Measurements from ENCODE around the gene MEI4. TPM values are rescaled to one million over a fixed set of nuclear protein-coding genes. Genes with fewer than 3 reads are reported as not detected.
A peak's percentile ranks its signal among the peaks of the same experiment; 100 is the strongest.

MEI4 gene
- total RNA-seq, 1 donor from 2014 or later: not detected

DNA sequence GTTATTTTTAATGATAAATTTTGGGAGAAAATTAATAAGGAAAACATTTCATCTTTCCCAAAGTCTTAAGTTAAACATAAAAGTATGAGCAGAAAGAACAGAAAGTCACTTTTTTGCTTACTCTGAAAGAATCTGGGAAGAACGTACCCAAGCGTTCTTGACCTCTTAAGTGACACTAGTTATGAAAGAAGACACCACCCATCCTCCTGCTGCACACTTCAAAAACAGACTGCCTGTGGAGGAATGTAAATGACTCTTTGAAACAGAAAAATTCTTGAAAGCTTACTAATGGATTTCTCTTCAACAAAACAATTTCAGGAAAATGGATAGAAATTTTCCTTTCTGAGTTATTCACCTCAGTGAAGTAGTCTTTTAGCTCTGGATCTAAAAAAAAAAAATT is 227.7 kb downstream of the MEI4 start:
- TF ChIP-seq CTCF (IDR thresholded peaks at IDR 0.05; ENCODE audit: insufficient read depth, low read length, severe bottlenecking): no peak
- H3K36me3 ChIP-seq (ENCODE audit: control insufficient read depth, insufficient read depth, low read length): no peaks in the 10 kb centered on the region
- no peak overlapping the region for H3K4me3 ChIP-seq (ENCODE audit: low read depth, low read length)
- FAIRE-seq: no peak
- no peaks in the 10 kb centered on the region for H3K27me3 ChIP-seq (ENCODE audit: control insufficient read depth, insufficient read depth, low read length)
- DNase-seq (ENCODE audit: low read depth): peak; percentile 6

GRCh38 chr6:77883851-77884250 is 231.0 kb downstream of the MEI4 start:
- H3K4me3 ChIP-seq (ENCODE audit: low read depth, low read length): no peak overlapping the region
- no peaks in the 10 kb centered on the region for H3K36me3 ChIP-seq (ENCODE audit: control insufficient read depth, insufficient read depth, low read length)
- DNase-seq (ENCODE audit: low read depth) (peak; percentile 3), FAIRE-seq (no peak)
- no peaks in the 10 kb centered on the region for H3K27me3 ChIP-seq (ENCODE audit: control insufficient read depth, insufficient read depth, low read length)
- no peak for TF ChIP-seq CTCF (IDR thresholded peaks at IDR 0.05; ENCODE audit: insufficient read depth, low read length, severe bottlenecking)

DNA sequence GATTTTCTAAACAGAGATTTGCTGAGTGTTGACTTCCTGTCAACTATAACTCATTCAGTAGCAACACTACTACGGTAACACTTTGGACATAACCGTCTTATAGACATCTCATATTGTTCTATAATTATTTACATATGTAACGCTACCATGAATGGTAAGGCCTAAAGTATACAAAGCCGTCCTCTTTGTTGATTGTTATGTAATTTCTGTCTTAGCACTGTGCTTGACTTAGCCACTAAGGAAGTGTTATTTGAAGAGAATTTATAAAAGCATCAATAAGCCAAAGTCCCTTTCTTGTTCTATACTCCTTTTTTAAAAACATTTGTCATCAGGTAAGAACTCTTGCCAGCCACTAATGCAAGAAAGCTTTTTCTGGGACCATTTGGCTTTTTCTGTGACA is 240.6 kb downstream of the MEI4 start:
- FAIRE-seq: no peak
- no peaks in the 10 kb centered on the region for H3K27me3 ChIP-seq (ENCODE audit: control insufficient read depth, insufficient read depth, low read length)

DNA sequence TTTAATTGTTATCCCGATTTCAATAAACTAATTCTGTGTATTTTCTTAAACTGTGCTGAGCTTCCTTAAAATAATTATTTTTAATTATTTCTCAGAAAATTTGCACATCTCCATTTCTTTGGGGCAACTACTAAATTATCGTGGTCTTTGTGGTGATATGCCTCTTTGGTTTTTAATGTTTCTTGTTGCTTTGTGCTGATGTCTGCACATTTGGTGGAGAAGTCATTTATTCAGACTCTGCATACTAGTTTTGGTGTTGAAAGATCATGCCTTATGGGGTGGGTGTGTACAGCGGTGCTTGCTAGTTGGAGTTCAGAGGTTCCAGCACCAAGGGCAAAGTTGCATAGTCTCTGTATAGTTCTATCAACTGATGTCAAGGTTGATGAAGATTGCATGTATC is 253.2 kb downstream of the MEI4 start:
- no peaks in the 10 kb centered on the region for H3K36me3 ChIP-seq (ENCODE audit: control insufficient read depth, insufficient read depth, low read length)
- no peak for DNase-seq (ENCODE audit: low read depth)
- H3K27me3 ChIP-seq (ENCODE audit: control insufficient read depth, insufficient read depth, low read length): no peaks in the 10 kb centered on the region
- no peak overlapping the region for H3K4me3 ChIP-seq (ENCODE audit: low read depth, low read length)
- no peak for FAIRE-seq
- no peak for TF ChIP-seq CTCF (IDR thresholded peaks at IDR 0.05; ENCODE audit: insufficient read depth, low read length, severe bottlenecking)

More for the DNA sequence above, 240.6 kb downstream of the MEI4 start:
- no peak overlapping the region for H3K4me3 ChIP-seq (ENCODE audit: low read depth, low read length)
- DNase-seq (ENCODE audit: low read depth): no peak
- H3K36me3 ChIP-seq (ENCODE audit: control insufficient read depth, insufficient read depth, low read length): no peaks in the 10 kb centered on the region
- no peak for TF ChIP-seq CTCF (IDR thresholded peaks at IDR 0.05; ENCODE audit: insufficient read depth, low read length, severe bottlenecking)

GRCh38 chr6:77910826-77911225 is 258.0 kb downstream of the MEI4 start:
- Histone ChIP-seq H3K36me3 (ENCODE audit: control insufficient read depth, insufficient read depth, low read length) (no peaks in the 10 kb centered on the region), H3K4me3 (ENCODE audit: low read depth, low read length) (no peak overlapping the region), H3K27me3 (ENCODE audit: control insufficient read depth, insufficient read depth, low read length) (no peaks in the 10 kb centered on the region)
- DNase-seq (ENCODE audit: low read depth) (peak; percentile 75), FAIRE-seq (no peak)
- TF ChIP-seq CTCF (IDR thresholded peaks at IDR 0.05; ENCODE audit: insufficient read depth, low read length, severe bottlenecking): no peak

DNA sequence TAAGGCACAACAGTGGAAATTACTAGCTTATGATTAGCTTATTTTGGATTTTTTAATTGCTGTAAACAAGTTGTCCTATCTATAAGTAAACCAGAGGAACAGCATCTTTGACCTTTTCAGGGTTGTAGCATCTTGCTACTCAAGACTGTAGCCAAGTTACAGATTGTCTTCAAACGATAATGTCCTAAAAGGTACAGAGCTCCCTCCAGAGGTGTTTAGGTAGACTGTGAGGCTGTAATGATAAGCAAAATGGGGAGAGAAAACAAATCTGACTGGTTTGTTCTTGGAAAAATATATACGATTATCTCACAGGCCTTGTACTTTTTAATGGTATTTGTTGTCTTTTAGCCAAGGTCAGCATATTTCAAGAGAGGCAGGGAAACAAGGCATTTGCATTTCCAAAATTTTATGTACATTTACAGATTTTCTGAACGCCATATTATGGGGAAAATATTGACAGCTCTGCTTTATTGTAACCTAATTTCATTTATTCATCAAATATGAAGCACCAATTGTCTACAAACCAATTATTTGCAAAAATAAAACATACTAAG is 273.4 kb downstream of the MEI4 start:
- Histone ChIP-seq H3K4me3 (ENCODE audit: low read depth, low read length) (no peak overlapping the region), H3K36me3 (ENCODE audit: control insufficient read depth, insufficient read depth, low read length) (no peaks in the 10 kb centered on the region), H3K27me3 (ENCODE audit: control insufficient read depth, insufficient read depth, low read length) (no peaks in the 10 kb centered on the region)
- peak; percentile 16 for DNase-seq (ENCODE audit: low read depth)
- no peak for FAIRE-seq
- TF ChIP-seq CTCF (IDR thresholded peaks at IDR 0.05; ENCODE audit: insufficient read depth, low read length, severe bottlenecking): no peak

Data from bronchial epithelial cell (primary cell).